ENCODE measurements around the gene TANC1.

TANC1 gene

DNA sequence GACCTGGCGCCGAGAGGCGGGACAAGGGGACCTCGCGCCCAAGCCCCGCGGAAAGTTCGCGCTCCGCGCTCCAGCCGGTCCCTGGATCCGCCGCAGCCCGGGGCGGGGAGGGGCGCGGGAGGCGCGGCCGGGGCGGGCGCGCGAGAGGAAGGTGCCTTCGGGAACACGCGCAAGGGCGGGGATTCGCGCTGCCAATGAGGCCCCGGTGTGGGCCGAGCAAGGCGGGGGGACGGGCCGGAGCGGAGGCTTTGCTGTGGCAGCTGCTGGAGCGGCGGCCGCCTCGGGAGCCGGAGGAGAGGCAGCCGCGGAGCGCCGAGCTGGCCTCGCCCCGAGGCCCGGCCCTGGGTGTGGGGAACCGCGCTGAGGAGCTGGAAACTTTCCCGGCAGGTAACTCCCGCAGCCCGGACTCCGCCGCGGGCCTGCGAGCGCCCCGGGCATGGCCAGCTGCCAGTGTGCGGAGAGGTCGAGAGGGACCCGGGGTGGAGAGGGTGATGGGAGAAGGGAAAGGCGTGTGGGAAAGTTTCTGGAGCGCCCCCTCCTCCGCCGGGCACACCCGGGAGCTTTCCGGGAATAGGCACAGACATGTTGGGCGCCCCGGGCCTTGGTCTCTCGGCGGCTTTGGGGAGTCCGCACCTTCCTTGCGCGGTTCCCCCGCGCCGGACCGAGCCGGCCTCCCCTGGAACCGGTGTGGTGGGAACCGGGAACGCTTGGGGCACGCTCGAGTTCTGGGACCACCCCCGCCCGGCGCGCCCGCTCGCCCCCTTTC, at the start of gene TANC1:
Gene TANC1 (plus strand): TSS at position 245 of the 766 bp plus-strand sequence. CDS start 97,271 bp downstream, outside the sequence.
- peak; percentile 65 for DNase-seq (ENCODE audit: insufficient read length, low spot score)
- peak; percentile 86 for TF ChIP-seq POLR2A (IDR thresholded peaks at IDR 0.05; ENCODE audit: low read depth, low read length)
- no peak for FAIRE-seq

DNA sequence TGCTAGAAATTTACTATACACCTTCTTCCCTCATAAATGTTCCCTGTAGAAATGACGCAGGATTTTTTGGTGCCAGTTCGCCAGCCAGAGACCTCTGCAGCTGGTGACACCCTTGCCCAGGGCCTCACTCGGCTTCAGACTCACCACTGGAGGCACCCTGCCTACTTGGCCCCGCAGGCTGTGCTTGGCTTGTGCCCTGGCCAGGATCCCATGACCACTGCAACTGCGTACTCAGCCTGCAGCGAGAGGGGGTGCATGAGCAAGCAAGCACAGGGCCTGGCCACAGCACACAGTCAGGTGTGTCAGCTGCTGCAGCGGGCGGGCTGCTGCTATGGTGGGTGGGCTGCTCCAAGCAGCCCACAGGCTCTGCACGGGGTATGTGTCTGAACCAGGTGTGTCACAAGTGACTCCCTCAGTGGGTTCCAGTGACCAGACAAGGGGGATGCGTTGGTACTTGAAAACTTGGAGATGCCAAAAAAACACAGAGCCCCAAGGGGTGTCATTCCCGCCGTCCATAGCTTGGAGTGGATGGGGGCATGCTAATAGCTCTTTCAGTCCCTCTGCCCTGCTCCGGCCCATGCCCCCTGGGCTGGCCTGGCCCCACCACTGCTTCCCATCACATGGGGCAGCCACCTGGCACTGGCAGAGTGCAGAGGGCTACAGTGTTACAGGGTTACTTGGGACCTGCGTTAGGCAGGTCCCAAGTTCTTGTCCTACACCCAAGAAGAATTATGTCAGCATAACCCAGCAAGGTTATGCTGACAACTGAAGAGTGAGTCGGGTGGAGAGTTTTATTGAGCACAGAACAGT, 46.6 kb upstream of the TANC1 start:
- FAIRE-seq (no peak), DNase-seq (ENCODE audit: insufficient read length, low spot score) (no peak)
- no peak for TF ChIP-seq POLR2A (IDR thresholded peaks at IDR 0.05; ENCODE audit: low read depth, low read length)

DNA sequence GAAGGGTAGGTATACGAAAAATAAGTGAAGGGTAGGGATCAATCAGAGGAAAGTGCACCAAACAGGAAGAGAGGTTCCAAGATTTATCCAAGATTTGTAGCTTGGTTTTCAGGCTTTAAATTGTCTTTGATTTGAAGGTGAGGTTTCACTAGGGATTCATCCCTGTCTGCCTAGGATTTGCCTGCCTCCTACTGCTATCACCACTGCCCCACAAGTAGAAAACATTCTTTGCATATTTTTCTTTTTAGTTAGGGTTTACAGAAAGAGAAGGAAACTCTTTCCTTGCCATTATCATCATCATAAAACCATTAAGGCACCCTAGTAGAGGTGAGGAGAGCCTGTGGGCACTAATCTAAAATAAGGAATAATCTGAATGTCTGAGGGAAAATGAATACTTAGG, 45.8 kb upstream of the TANC1 start:
- TF ChIP-seq POLR2A (IDR thresholded peaks at IDR 0.05; ENCODE audit: low read depth, low read length) = no peak
- FAIRE-seq = peak; percentile 90
- no peak for DNase-seq (ENCODE audit: insufficient read length, low spot score)

DNA sequence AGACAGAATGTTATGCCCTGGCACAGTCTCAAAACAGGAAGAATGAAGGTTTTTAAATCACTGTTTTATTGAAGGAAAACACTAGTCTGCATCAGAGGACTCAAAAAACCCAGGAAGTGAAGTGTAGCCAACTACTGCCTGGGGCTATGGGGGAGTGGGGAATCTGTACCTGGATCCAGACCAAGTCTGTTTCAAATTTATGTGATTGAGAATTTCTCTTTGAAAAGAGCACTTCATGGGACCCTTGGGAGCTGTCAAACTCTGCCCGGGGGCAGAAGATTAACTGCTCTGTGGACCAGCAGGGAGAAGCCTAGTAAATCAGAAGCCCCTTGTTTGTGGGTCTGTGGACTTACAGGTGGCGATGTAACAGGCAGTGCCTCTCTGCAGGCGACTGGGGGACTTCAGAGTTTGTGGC, 45.3 kb upstream of the TANC1 start:
- no peak for TF ChIP-seq POLR2A (IDR thresholded peaks at IDR 0.05; ENCODE audit: low read depth, low read length)
- FAIRE-seq (no peak), DNase-seq (ENCODE audit: insufficient read length, low spot score) (no peak)

DNA sequence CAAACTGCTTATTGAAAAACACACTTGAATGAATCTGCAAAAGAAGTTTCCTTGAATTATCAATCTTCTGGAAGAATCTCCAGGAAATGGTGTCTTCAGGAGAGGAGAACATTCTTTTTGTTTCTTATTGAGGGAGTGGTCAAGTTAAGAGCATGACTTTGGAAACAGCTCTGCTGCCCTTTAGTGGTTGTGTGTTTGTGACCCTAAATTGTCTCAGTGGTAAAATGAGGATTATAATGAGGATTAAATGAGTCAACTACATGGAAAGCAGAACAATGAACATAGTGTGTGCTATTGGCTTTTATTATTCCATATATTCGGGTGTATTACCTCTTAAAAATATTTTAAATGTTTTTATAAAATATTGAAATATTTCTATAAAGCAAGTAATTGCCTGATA, 44.8 kb upstream of the TANC1 start:
- no peak for TF ChIP-seq POLR2A (IDR thresholded peaks at IDR 0.05; ENCODE audit: low read depth, low read length)
- FAIRE-seq (peak; percentile 23), DNase-seq (ENCODE audit: insufficient read length, low spot score) (no peak)

DNA sequence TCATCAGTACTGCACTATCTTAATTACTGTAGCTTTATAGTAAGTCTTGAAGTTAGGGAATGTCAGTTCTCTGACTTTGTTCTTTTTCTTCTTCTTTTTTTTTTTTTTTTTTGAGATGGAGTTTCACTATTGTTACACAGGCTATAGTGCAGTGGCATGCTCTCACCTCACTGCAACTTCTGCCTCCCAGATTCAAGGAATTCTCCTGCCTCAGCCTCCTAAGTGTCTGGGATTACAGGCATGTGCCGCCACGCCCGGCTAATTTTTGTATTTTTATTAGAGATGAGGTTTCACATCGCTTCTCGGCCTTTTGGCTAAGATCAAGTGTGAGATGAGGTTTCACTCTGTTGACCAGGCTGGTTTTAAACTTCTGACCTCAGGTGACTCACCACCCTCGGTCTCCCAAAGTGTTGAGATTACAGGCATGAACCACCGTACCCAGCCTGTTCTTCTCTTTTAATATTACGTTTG, 41.9 kb upstream of the TANC1 start:
- FAIRE-seq = peak; percentile 96
- no peak for TF ChIP-seq POLR2A (IDR thresholded peaks at IDR 0.05; ENCODE audit: low read depth, low read length)
- DNase-seq (ENCODE audit: insufficient read length, low spot score) = no peak

DNA sequence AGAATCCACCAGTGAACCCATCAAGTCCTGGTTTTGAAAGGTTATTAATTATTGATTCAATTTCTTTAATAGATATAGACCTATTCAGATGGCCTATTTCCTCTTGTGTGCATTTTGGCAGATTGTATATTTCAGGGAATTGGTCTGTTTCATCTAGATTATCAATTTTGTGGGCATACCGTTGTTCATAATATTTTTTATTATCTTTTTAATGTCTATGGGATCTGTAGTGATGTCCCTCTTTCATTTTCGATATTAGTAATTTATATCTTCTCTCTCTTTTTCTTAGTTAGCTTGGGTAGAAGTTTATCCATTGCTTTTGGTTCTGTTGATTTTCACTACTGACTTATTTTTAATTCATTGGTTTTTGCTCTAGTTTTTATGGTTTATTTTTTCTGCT, 39.9 kb upstream of the TANC1 start:
- TF ChIP-seq POLR2A (IDR thresholded peaks at IDR 0.05; ENCODE audit: low read depth, low read length) = no peak
- no peak for DNase-seq (ENCODE audit: insufficient read length, low spot score)

DNA sequence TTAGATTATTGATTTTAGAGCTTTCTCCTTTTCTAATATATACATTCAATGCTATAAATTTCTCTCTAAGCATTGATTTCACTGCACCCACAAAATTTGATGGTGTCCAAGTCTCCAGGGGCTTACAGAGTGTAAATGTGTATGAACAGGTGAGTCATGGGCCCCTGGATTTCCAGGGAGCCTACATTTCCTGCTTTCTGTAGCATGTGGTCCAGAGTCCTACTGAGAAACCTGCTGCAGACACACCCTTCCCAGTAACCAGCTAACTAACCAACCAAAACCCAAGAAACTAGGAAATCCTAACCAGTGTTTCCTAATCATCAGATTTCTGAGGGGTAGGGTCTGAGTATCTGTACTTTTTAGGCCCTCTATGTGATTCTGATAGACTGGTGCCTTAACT, 39.5 kb upstream of the TANC1 start:
- FAIRE-seq (no peak), DNase-seq (ENCODE audit: insufficient read length, low spot score) (no peak)
- TF ChIP-seq POLR2A (IDR thresholded peaks at IDR 0.05; ENCODE audit: low read depth, low read length) = no peak

More for the DNA sequence above, 39.9 kb upstream of the TANC1 start:
- no peak for FAIRE-seq

DNA sequence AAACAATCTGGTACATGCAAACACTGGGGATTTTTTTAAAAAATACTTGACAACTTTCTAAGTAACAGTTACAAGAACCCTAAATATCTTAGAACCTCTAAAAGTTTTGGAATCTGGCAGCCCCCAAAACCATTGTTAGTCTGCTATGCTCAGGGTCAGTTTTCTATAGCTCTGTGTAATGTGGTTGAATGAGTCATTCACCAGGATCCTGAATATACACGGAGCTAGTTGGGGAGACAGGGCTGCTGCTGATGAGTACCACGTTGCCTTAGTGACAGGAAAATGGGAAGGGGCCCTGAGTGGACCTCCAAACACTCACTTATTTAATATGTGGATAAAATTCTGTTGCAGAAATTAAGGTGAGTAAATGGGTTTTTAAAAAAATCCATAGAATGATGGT, 36.9 kb upstream of the TANC1 start:
- FAIRE-seq = peak; percentile 83
- TF ChIP-seq POLR2A (IDR thresholded peaks at IDR 0.05; ENCODE audit: low read depth, low read length) = no peak
- DNase-seq (ENCODE audit: insufficient read length, low spot score) = peak; percentile 26

DNA sequence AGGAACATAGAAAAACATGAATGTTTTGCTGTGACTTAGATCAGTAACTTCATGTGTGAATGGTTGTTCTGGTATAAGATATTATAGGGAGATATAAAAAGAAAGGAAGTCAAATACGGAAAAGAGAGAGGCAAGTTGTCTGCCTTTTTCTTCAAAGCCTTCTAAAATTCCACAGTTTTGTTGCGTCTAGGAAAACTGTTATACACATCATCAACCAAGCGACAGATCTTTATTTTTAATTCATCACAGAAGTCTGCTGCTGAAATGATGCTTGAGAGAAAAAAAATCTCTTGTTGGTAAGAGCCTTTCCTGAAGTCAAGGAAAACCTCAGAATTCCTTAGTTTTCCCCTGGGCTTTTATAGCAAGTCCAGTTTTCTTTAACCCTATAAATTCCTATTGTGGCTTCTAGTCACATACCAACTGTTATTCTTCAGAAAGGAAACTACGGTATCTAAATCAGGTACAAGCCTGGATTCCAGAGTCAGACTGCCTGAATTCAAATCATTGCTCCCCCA, 36.3 kb upstream of the TANC1 start:
- DNase-seq (ENCODE audit: insufficient read length, low spot score) (no peak), FAIRE-seq (no peak)
- TF ChIP-seq POLR2A (IDR thresholded peaks at IDR 0.05; ENCODE audit: low read depth, low read length) = no peak

DNA sequence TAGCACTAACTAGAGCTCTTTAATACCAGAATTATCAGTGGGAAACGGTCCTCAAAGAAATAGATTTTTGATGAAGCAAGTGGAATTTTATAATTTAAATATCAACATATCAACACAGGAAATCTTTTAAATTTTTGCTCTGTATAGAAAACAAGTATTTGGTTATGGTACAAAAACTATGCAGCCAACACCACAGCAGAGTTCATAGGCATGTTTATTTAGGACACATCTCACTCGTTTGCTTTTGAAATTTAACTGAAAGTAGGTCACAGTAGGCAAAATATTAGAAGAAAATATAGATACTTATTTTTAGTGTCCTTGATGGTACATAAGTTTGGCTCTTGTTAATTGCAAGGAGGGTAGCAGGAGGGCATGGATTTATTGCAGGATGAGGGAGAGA, 34.3 kb upstream of the TANC1 start:
- FAIRE-seq = no peak
- no peak for DNase-seq (ENCODE audit: insufficient read length, low spot score)
- no peak for TF ChIP-seq POLR2A (IDR thresholded peaks at IDR 0.05; ENCODE audit: low read depth, low read length)

DNA sequence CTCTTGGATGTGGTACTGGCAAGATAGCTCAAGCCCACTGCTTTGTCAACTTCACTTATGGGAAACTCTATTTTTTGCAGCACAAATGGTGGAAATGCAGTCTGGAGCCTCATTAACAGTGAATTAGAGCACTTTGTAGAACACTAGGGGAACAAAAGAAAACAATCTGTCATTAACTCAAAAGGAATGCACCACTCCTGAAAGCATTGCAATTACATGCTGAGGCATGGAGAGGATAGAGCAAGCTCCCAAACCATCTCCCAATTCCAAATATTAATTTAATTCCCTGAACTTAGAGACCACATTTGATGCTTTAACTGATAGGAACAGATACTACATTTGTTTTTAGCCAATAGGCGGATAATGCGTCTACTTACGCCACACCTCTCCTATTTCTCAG, 32.8 kb upstream of the TANC1 start:
- TF ChIP-seq POLR2A (IDR thresholded peaks at IDR 0.05; ENCODE audit: low read depth, low read length) = no peak
- DNase-seq (ENCODE audit: insufficient read length, low spot score) (no peak), FAIRE-seq (no peak)

DNA sequence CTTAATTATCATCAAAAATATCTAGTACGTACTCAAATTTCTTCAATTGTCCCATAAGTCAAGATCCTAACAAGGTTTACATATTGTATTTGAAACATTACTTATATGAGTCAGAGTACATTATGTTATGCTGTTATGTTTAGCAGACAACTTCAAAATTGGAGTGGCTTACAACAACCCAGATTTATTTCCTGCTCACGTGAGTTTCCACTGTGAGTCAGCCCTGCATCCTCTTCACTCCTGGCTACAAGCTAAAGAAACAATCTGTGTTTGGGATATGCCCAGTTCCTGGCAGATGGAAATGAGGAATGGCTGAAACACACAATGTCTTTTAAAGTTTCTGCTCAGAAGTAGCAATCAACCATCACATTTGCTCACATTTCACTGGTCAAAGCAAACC, 31.5 kb upstream of the TANC1 start:
- FAIRE-seq = peak; percentile 83
- DNase-seq (ENCODE audit: insufficient read length, low spot score) = peak; percentile 38
- TF ChIP-seq POLR2A (IDR thresholded peaks at IDR 0.05; ENCODE audit: low read depth, low read length) = no peak

DNA sequence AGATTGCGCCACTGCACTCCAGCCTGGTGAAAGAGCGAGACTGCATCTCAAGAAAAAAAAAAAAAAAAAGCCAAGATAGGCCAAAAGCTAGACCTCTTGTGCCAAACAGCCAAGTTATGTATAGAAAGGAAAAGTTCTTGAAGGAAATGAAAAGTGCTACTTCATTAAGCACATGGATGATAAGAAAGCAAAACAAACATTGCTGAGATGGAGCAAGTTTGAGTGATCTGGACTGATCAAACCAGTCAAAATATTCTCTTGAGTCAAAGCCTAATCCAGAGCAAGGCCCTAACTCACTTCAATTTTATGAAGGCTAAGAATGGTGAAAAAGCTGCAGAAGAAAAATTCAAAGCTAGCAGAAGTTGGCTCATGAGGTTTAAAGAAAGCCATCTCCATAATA, 28.1 kb upstream of the TANC1 start:
- DNase-seq (ENCODE audit: insufficient read length, low spot score) (no peak), FAIRE-seq (no peak)
- no peak for TF ChIP-seq POLR2A (IDR thresholded peaks at IDR 0.05; ENCODE audit: low read depth, low read length)
